ENCODE data around the gene TNC.

The TNC gene

GRCh38 chr9:115006660-115007059 is 111.3 kb downstream of the TNC start:
- no peak for DNase-seq

- DNase-seq = no peak
Measured at GRCh38 chr9:115005322-115005721, 112.6 kb downstream of the TNC start.

DNA sequence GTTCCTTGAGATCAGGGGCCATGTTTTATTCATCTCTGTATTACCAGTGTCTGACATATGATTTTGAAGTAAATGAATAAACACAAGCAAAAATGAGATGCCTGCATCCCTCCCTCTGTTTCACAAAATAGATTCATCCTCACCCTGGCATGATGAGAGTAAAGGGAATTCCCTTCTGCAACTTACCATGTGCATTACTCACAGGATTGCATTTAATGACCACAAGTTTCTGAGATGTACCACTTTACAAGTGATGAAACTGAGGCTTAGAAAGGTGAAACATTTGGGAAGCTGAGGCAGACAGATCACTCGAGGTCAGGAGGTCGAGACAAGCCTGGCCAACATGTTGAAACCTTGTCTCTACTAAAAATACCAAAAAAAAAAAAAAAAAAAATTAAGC is 113.4 kb downstream of the TNC start:
- DNase-seq = no peak

DNA sequence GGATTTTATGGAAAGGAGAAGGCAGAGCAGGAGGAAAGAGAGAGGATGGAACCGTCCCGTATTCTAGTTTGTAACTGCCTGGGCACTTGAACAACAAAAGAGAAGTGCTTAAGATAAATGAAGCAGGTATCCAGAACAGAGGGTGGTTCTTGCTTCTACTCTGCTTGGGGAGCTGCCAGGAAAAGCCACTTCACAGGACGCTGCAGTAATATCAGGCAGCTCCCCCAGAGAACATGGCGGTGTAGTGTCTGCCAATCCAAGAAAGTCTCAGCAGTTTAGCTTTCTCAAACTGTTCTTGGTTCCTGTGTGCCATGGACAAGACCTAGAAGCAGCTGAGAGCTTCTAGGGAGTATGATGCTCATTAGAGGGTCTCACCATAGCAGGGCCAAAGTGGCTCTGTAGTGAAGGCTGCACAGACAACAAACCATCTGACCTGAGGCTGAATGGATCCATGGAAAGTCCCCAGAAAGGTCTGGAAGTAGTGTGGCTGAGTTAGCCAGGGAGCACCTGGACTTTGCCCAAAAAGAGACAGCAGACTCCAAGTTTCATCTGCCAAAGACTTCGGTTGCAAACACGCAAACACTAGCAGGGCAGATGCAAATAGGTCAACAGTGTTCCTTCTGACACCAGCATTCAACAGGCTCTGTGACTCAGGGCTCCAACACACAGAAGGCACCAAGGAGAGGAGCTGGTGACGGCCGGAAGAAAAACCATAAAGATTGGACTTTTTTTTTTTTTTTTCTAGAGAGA is 115.4 kb downstream of the TNC start:
- DNase-seq = no peak

GRCh38 chr9:115000217-115000639 is 117.7 kb downstream of the TNC start:
- no peak for DNase-seq

DNA sequence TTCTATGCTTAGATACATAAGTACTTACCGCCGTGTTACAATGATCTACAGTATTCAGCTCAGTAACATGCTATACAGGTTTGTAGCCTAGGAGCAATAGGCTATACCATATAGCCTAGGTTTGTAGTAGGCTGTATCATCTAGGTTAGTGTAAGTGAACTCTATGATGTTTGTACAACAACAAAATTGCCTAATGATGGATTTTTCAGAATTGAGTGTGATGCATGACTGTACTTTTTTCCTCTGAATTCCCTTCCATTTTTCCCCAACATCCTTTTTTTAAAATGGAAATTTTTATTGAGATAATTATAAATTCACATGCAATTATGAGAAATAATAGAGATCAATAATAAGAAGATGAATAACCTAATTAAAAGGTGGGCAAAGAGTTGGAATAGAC is 119.6 kb downstream of the TNC start:
- DNase-seq = no peak

DNA sequence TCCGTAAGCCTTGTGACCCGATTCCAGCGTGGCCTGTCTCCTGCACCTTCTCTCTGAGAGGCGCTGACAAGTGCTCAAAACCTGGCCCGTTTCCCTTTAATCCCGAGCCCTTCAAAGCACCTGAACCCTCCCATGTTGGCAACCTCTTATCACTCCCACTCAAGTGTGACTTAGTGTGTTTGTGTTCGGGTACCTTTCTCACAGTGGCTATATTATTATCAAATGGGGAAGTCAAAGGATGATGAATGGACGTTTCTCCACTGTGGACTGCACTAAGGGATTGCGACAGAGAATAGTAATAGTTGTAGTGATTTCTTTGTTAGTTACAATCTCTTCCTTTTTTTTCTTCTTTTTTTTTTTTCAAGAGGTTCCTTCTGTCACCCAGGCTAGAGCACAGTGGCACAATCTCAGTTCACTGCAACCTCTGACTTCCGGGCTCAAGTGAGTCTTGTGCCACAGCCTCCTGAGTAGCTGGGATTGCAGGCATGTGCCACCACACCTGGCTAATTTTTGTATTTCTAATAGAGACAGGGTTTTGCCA is 122.2 kb downstream of the TNC start:
- DNase-seq = no peak

- no peak for DNase-seq
Measured at GRCh38 chr9:114994768-114995167, 123.2 kb downstream of the TNC start.

DNA sequence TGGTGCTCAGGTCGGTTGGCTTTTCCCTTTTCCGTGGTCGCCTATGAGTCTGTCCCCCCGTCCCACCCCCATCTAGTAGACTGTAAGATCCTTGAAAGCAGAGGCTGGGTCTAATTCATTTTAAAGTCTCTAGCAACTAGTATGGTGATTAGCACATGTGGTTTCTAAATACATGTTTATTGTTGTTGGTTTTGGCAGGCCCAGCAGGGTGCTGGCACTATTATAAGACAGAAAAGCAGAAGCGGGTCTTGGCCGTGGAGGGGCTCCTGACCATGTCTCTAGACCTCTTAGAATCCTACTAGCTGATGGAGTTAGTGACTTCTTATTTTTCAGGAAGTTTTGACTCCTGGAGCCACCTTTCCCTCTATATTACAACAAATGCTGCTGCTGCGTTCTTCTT is 126.1 kb downstream of the TNC start:
- no peak for DNase-seq

- DNase-seq = no peak
Measured at GRCh38 chr9:114990901-114991300, 127.1 kb downstream of the TNC start.

- no peak for DNase-seq
Measured at GRCh38 chr9:114989600-114990410, 128.2 kb downstream of the TNC start.

- no peak for DNase-seq
Measured at GRCh38 chr9:114988962-114989599, 128.9 kb downstream of the TNC start.

DNA sequence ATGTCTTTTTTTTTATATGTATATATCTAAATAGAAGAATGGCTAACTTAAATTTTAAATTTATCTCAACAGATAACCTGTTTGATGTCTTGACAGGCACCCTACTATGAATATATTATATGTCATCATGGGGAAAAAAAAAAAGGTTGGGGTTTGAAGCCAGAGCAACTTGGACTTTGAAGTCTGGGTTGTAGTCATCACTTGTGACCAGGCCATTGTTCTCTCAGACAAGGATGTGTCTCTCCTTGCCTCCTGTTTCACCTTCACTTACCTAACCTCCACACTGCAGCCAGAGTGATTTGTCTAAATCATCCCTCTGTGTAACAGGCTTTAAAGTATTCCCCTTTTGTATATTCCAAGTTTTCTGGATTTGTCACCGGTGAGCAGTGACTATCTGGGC is 130.8 kb downstream of the TNC start:
- no peak for DNase-seq

GRCh38 chr9:114985959-114986501 is 131.9 kb downstream of the TNC start:
- DNase-seq = no peak

- DNase-seq = no peak
Measured at GRCh38 chr9:114981063-114981462, 136.9 kb downstream of the TNC start.

GRCh38 chr9:114973216-114973615 is 144.7 kb downstream of the TNC start:
- DNase-seq = no peak

GRCh38 chr9:114972510-114973136 is 145.3 kb downstream of the TNC start:
- no peak for DNase-seq

All from NCI-H1930 (cell line).